ENCODE measurements around the gene SORL1. TPM values are rescaled to one million over a fixed set of nuclear protein-coding genes. Genes with fewer than 3 reads are reported as not detected.

Gene SORL1
- total and polyA plus RNA-seq, 9 of the 15 experiments (the other 6 are each of a cell fraction or from before 2014, with no cell fraction given), result 0.01 to 0.66 TPM; not detected in 7

DNA sequence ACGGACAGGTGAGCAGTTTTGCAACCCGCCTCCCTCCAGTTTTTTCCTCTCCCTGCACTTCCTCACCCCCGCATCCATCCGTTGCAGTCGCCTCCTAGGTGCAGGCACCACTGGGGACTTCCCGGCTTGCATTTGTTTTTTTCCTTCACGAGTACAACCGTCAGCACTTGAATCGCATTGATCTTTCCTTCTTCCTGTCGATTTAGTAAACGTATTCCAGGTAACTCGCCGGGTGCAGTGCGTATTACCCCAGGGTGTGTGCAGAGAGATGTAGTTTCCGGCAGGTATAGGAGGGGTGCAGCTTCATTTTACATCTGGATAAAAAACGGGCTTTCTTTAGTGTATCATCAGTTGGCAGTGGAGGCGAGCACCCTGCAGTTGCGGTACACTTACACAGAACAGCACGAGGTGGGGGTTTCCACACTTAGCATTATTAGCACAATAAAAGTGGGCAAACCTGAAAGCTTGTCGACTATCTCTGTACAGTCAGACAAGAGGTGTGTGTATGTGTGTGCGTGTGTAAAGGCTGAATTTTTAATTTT lies 566 bp downstream of the SORL1 start, which contains the start of gene SORL1-AS1 (continued):
- TF ChIP-seq ZBTB40 (IDR thresholded peaks at IDR 0.05) (no peak), ZBTB40 (CRISPR knock-in tag; IDR thresholded peaks at IDR 0.05) (no peak), CEBPZ (IDR thresholded peaks at IDR 0.05; ENCODE audit: borderline replicate concordance, low read depth, low read length) (no peak), FOXP4 (CRISPR knock-in tag; IDR thresholded peaks at IDR 0.05; ENCODE audit: borderline replicate concordance) (no peak), PHF21A (IDR thresholded peaks at IDR 0.05; ENCODE audit: borderline replicate concordance, low read depth) (no peak)
